GM12878 (cell line): ENCODE measurements around the gene CCL19. TPM values are rescaled to one million over a fixed set of nuclear protein-coding genes. Genes with fewer than 3 reads are reported as not detected.
"Not testable (repeated sequence)": the region's sequence is repeated elsewhere in the genome, so short reads cannot be mapped to it uniquely, and the experiment has no call there.

Experiments used
- ATAC-seq: fragments of 200-7000 bp; cut with Tn5 transposase; 3 replicates; pipeline ENCODE4 v1.9.1; 2020; ENCODE audit warnings: mild to moderate bottlenecking, moderate library complexity
- Bru-seq: library from RNA; stranded (reverse); fragments of 400-500 nt; gene quantifications from one replicate; lab custom pipeline; 2021; lab: Mats Ljungman, UMichigan
- BruChase-seq, 2 experiments: library from RNA; stranded (reverse); fragments of 400-500 nt; gene quantifications; one replicate each; lab custom pipeline; 2021; lab: Mats Ljungman, UMichigan
- BruUV-seq: library from RNA; stranded (reverse); fragments of 400-500 nt; replicated peaks from 2 replicates; lab custom pipeline; 2021; lab: Mats Ljungman, UMichigan
- CTCF ChIA-PET: fragments of 300-600 bp; sonication (Branson Sonifier 250); formaldehyde crosslinking; extraction: SDS; loops from one replicate; lab custom pipeline; 2021; ENCODE audit warnings: inconsistent platforms; lab: Yijun Ruan, JAX
- POLR2A ChIA-PET: fragments of 350-600 bp; formaldehyde crosslinking; extraction: SDS; loops from one replicate; lab custom pipeline; 2021; ENCODE audit warnings: inconsistent platforms; lab: Charles Lee
- RAD21 ChIA-PET: fragments of 300-600 bp; sonication (Branson Sonifier 250); formaldehyde crosslinking; loops from one replicate; lab custom pipeline; 2023; ENCODE audit warnings: antibody characterized with exemption; ENCODE audit not compliant: unreplicated experiment; lab: Charles Lee
- SMC1A ChIA-PET: fragments of 300-600 bp; sonication (Branson Sonifier 250); formaldehyde crosslinking; loops from one replicate; lab custom pipeline; 2023; ENCODE audit not compliant: unreplicated experiment, uncharacterized antibody; lab: Charles Lee
- DNase-seq: peaks from one replicate; pipeline ENCODE4 v3.0.0-alpha.2; 2011; ENCODE audit warnings: low read depth, low spot score
- FAIRE-seq: peaks from 3 replicates; lab custom pipeline; 2011; peaks lifted over from hg19 to GRCh38; lab: Jason Lieb, UNC
- H2AFZ ChIP-seq: 2 replicates; pipeline ENCODE4 v1.6.0; 2011; ENCODE audit warnings: low read depth, low read length, control low read depth; ENCODE audit not compliant: control insufficient read depth
- H3K27ac ChIP-seq: 2 replicates; pipeline ENCODE4 v1.5.1; 2011; ENCODE audit warnings: control low read depth; ENCODE audit not compliant: control insufficient read depth, insufficient read depth
- H3K27me3 ChIP-seq, 2 experiments: replicated peaks in 1 of 2; 2 replicates each; pipeline versions ENCODE4 v1.6.0 to v1.6.1; 2011; ENCODE audit warnings: low read length in 1 of 2; ENCODE audit not compliant: control insufficient read depth in 2 of 2, insufficient read depth in 2 of 2
- H3K36me3 ChIP-seq, 2 experiments: 2 replicates each; pipeline ENCODE4 v1.5.1; 2011; ENCODE audit warnings: low read length in 1 of 2; ENCODE audit not compliant: control insufficient read depth in 2 of 2, insufficient read depth in 2 of 2
- H3K4me1 ChIP-seq: 2 replicates; pipeline ENCODE4 v1.6.1; 2011; ENCODE audit warnings: mild to moderate bottlenecking, low read length, moderate library complexity, mixed read lengths; ENCODE audit not compliant: control insufficient read depth, insufficient read depth
- H3K4me2 ChIP-seq: 2 replicates; pipeline ENCODE4 v1.6.0; 2011; ENCODE audit warnings: control low read depth; ENCODE audit not compliant: control insufficient read depth, insufficient read depth
- H3K4me3 ChIP-seq: fragments of 200-600 bp; sonication (generic); 2 replicates; pipeline ENCODE4 v1.5.1; 2016
- H3K79me2 ChIP-seq: 2 replicates; pipeline ENCODE4 v1.6.0; 2011; ENCODE audit warnings: low read length; ENCODE audit not compliant: control insufficient read depth, insufficient read depth
- H3K9ac ChIP-seq: 2 replicates; pipeline ENCODE4 v1.8.0; 2011; ENCODE audit warnings: low read length, control low read depth, mixed read lengths; ENCODE audit not compliant: control insufficient read depth, insufficient read depth
- H3K9me3 ChIP-seq: replicated peaks from 3 replicates; pipeline ENCODE4 v1.5.1; 2011; ENCODE audit warnings: mild to moderate bottlenecking, low read length; ENCODE audit not compliant: control insufficient read depth, insufficient read depth
- H4K20me1 ChIP-seq: 2 replicates; pipeline ENCODE4 v1.6.0; 2011; ENCODE audit not compliant: control insufficient read depth, insufficient read depth
- ATF7 ChIP-seq: fragments of 450-650 bp; IDR thresholded peaks from 2 replicates; pipeline ENCODE4 v1.6.1; 2016; ENCODE audit warnings: low read depth, mild to moderate bottlenecking
- BCL11A ChIP-seq: IDR thresholded peaks from 2 replicates; pipeline ENCODE4 v1.6.1; 2011; ENCODE audit warnings: low read depth, low read length
- CHD4 ChIP-seq: fragments of 200-600 bp; sonication (generic); IDR thresholded peaks from 2 replicates; pipeline ENCODE4 v1.6.1; 2016; ENCODE audit warnings: mild to moderate bottlenecking
- ETV6 ChIP-seq, 2 experiments: fragments of 450-650 bp in 1 of 2; IDR thresholded peaks in 1 of 2; conservative IDR thresholded peaks in 1 of 2; 2 replicates each; pipeline ENCODE4 v1.6.1; 2014; ENCODE audit warnings: antibody characterized with exemption in 1 of 2, borderline replicate concordance in 1 of 2, low read depth in 1 of 2, mild to moderate bottlenecking in 1 of 2, moderate library complexity in 1 of 2
- JUND ChIP-seq: IDR thresholded peaks from 2 replicates; pipeline ENCODE4 v1.6.1; 2012; ENCODE audit warnings: low read depth, mild to moderate bottlenecking, low read length, improper control_type of control experiment, moderate library complexity
- MYB ChIP-seq: fragments of 150-350 bp; IDR thresholded peaks from 2 replicates; pipeline ENCODE4 v1.6.1; 2014; ENCODE audit warnings: mild to moderate bottlenecking, low read depth, low read length, borderline replicate concordance
- POU2F2 ChIP-seq: IDR thresholded peaks from 3 replicates; pipeline ENCODE4 v1.6.1; 2011; ENCODE audit warnings: low read depth, mild to moderate bottlenecking, low read length, borderline replicate concordance
- RUNX3 ChIP-seq: IDR thresholded peaks from 2 replicates; pipeline ENCODE4 v1.6.1; 2012; ENCODE audit warnings: low read length, inconsistent platforms
- SMAD5 ChIP-seq: IDR thresholded peaks from 2 replicates; pipeline ENCODE4 v1.6.1; 2016; ENCODE audit warnings: antibody characterized with exemption, low read depth
- SMARCA5 ChIP-seq: fragments of 450-650 bp; IDR thresholded peaks from 2 replicates; pipeline ENCODE4 v1.6.1; 2017; ENCODE audit warnings: mild to moderate bottlenecking
- STAT3 ChIP-seq: IDR thresholded peaks from 2 replicates; pipeline ENCODE4 v1.6.1; 2011; ENCODE audit warnings: low read depth, low read length, improper control_type of control experiment
- SUZ12 ChIP-seq: fragments of 200-600 bp; sonication (generic); IDR thresholded peaks from one replicate; pipeline ENCODE4 v1.6.1; 2018; ENCODE audit warnings: antibody characterized with exemption, mild to moderate bottlenecking; ENCODE audit not compliant: unreplicated experiment
- TCF3 ChIP-seq: IDR thresholded peaks from 2 replicates; pipeline ENCODE4 v1.6.1; 2012; ENCODE audit warnings: low read depth, mild to moderate bottlenecking, low read length, borderline replicate concordance; ENCODE audit not compliant: insufficient read depth
- WRNIP1 ChIP-seq: IDR thresholded peaks from 2 replicates; pipeline ENCODE4 v1.6.1; 2011; ENCODE audit warnings: low read depth, low read length, improper control_type of control experiment, borderline replicate concordance
- ZNF622 ChIP-seq: fragments of 450-650 bp; IDR thresholded peaks from 2 replicates; pipeline ENCODE4 v1.6.1; 2017; ENCODE audit warnings: mild to moderate bottlenecking, inconsistent platforms
- WGBS: methylation state at CpG from one replicate; pipeline ENCODE4 v1.1.6; 2016; ENCODE audit warnings: low lambda C conversion rate; ENCODE audit not compliant: insufficient replicate concordance, insufficient coverage; ENCODE audit errors: missing lambda C conversion rate; 5-methylcytosine and 5-hydroxymethylcytosine counted together
- in situ Hi-C: fragments of 300-500 bp; cut with MboI; formaldehyde crosslinking; loops from 9 replicates; pipeline ENCODE4 v1.14.3; 2018; ENCODE audit warnings: mixed read lengths
- intact Hi-C: fragments of 100-400 bp; cut with micrococcal nuclease; formaldehyde crosslinking; loops from one replicate; pipeline ENCODE4 v1.14.2; 2022; ENCODE audit not compliant: unreplicated experiment
- long read RNA-seq, 2 experiments: library from polyadenylated mRNA; unstranded; transcript quantifications; one replicate each; pipeline ENCODE4 v2.0.0, GENCODE V29; 2019 to 2020
- polyA minus RNA-seq, 3 experiments: library from RNA; depleted of rRNA, polyadenylated mRNA; stranded (reverse); fragments of >200 nt; gene quantifications; 2 replicates each; pipeline ENCODE4 v1.2.3, GENCODE V29; 2011
- polyA plus RNA-seq, 11 experiments: library from polyadenylated mRNA; depleted of rRNA in 4 of 11; unstranded in 6 of 11; stranded (reverse) in 5 of 11; fragments of >200 nt; fragmentation: Nextera tagmentation in 4 of 11; fragmentation: Illumina TruSeq in 1 of 11; extraction: Ambion mirVana in 4 of 11; extraction: Trizol in 1 of 11; gene quantifications; 1 replicate in 1 of 11; 2 replicates in 10 of 11; pipeline versions ENCODE4 v1.2.1 to v1.2.3, GENCODE V29; 2011 to 2016; ENCODE audit warnings: inconsistent platforms in 2 of 11, missing spikeins in 2 of 11, low read depth in 1 of 11
- total RNA-seq, 4 experiments: library from RNA; depleted of rRNA in 3 of 4; stranded (reverse); fragments of >200 nt in 3 of 4; fragmentation: Illumina TruSeq in 1 of 4; extraction: Trizol in 1 of 4; gene quantifications; 2 replicates each; pipeline versions ENCODE4 v1.2.1 to v1.2.3, GENCODE V29; 2013 to 2021

Gene CCL19
- total RNA-seq (2013; cell fraction: nucleolus; rRNA removed) = not detected in 2 replicates
- total RNA-seq (2014; rRNA removed) (0.38 TPM in 1 of 2 replicates, not detected in the other), total RNA-seq (2014; rRNA removed; fragmentation: Illumina TruSeq; extraction: Trizol) (not detected in 2 replicates), total RNA-seq (2021) (not detected in 2 replicates), polyA plus RNA-seq (2011; rRNA removed) (0.23 and 0.69 TPM in 2 replicates), polyA plus RNA-seq (2014; fragmentation: Illumina TruSeq; extraction: Trizol) (not detected in 2 replicates), polyA plus RNA-seq (2014; fragmentation: Nextera tagmentation; extraction: Ambion mirVana) (under 1 TPM in 1 of 2 experiments, not detected in 1; 0.42 TPM), polyA plus RNA-seq (2014; rRNA removed) (not detected in 2 replicates), polyA plus RNA-seq (2016; fragmentation: Nextera tagmentation; extraction: Ambion mirVana) (not detected), polyA minus RNA-seq (2011; rRNA and poly(A)+ RNA removed) (not detected in 2 replicates), Bru-seq, nascent RNA (percentile 25 among the genes with signal in this experiment), BruChase-seq, experiment 1, labeled RNA remaining after a 6-hour chase (not detected), BruChase-seq, experiment 2, labeled RNA remaining after a 2-hour chase (percentile 21 among the genes with signal in this experiment)
- polyA plus RNA-seq (2011; ENCODE audit: low read depth) = 1.6 TPM
- 0.97 and 1.0 TPM in 2 replicates for polyA plus RNA-seq (2011; cell fraction: cytosol; rRNA removed)
- 0.39 TPM in 1 of 2 replicates, not detected in the other for polyA plus RNA-seq (2011; cell fraction: nucleus; rRNA removed)
- polyA plus RNA-seq (2012) = 3.2 and 3.3 TPM in 2 replicates
- polyA minus RNA-seq (2011; cell fraction: cytosol; rRNA and poly(A)+ RNA removed) = not detected in 2 replicates
- polyA minus RNA-seq (2011; cell fraction: nucleus; rRNA and poly(A)+ RNA removed) = not detected in 2 replicates
- long read RNA-seq, experiment 1 = 0 reads
- long read RNA-seq, experiment 2 = 0 reads

DNA sequence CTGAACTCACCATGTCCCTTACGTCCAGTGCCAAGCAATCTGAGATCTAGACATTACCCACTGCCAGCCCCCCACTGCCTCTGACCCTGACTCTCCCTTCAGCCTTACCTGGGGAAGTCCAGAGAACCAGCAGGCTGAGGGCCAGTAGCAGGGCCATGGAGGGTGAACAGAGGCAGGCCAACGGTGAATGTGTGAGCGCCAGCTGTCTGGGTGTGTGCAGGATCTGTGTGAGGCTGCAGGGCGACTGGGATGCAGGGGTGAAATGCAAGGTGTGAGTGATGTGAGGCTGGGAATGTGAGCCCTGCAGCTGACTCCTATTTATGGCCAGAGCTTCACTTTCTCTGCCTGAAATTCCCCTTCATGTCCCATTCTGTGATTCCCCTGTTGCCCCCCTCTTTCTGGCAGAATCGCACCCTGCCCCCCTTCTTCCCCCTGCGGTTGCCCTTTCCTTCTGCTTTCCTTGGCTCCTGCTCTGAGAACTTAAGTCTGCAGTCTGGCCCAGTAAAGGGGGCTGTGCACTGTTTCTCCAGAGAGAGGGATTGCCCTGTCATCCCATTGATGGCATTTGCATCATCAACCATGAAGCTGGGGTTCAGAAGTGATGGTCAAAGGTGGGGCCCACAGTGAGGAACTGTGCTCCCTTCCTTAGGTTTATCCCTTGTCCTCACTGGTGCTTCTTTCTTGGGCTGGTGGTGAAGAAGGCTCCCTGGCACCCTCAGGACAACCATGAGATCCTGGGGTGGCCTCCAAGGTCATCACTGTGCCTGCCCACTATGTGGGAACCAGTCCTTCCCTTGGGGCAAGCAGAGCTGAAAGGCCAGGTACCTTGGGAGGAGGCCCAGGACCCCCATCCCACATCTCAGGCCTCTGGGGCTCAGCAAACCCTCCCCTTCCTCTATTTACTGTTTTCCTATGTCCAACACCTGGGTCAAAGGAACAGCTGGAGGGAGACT lies at the start of gene CCL19:
CCL19 (minus strand) TSS at position 294 of the 953 bp plus-strand sequence; CDS start at position 157, 137 bp downstream.
- ChIA-PET POLR2A (no interaction called here), SMC1A (no interaction called here), RAD21 (no interaction called here), CTCF (interaction anchor here (1.0 to 1.6 kb wide), 2 partner anchors 9 to 11 kb away, joined by 3 to 7 read pairs; no protein-coding TSS in a partner anchor)
- no peak within 1 kb of the TSS for H2AFZ ChIP-seq
- intact Hi-C loops (no loop called here), in situ Hi-C loops (no loop called here)
- H3K9ac ChIP-seq = no peak within 1 kb of the TSS
- H3K79me2 ChIP-seq = no peaks in the 10 kb centered on the region
- no peak within 1 kb of the TSS for H3K4me3 ChIP-seq
- no TSS peak for BruUV-seq
- WGBS = 16% methylated on average over 6 of the region's 6 CpGs
- H3K9me3 ChIP-seq = no peaks in the 10 kb centered on the region
- no peaks in the 10 kb centered on the region for H4K20me1 ChIP-seq
- no peak within 1 kb of the TSS for H3K27ac ChIP-seq
- FAIRE-seq = no peak
- peaks cover 16% of the 10 kb centered on the region for H3K4me1 ChIP-seq
- no peak for ATAC-seq
- no peaks in the 10 kb centered on the region; a peak in 2 of 4 replicates for H3K27me3 ChIP-seq
- DNase-seq = no peak
- TF ChIP-seq RUNX3 (no peak), ZNF622 (no peak), CHD4 (no peak), ETV6 (conservative IDR thresholded peaks at IDR 0.05 in 1 of 2, IDR thresholded peaks at IDR 0.05 in 1 of 2; ENCODE audit: borderline replicate concordance in 1 of 2, low read depth in 1 of 2) (no peak), STAT3 (no peak), ATF7 (no peak), SUZ12 (no peak), SMAD5 (no peak), POU2F2 (no peak), SMARCA5 (no peak), BCL11A (no peak), JUND (no peak), TCF3 (no peak), WRNIP1 (no peak), MYB (no peak)
- H3K36me3 ChIP-seq = no peaks in the 10 kb centered on the region
- peak within 1 kb of the TSS; percentile 31; the same call in 1 of the 2 replicates for H3K4me2 ChIP-seq

DNA sequence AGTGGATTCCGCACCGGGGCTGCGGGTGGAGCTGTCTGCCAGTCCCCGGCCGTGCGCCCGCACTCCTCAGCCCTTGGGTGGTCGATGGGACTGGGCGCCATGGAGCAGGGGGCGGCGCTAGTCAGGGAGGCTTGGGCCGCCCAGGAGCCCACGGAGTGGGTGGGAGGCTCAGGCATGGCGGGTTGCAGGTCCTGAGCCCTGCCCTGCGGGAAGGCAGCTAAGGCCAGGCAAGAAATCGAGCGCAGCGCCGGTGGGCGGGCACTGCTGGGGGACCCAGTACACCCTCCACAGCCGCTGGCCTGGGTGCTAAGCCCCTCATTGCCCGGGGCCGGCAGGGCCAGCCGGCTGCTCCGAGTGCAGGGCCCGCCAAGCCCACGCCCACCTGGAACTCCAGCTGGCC lies 49.1 kb upstream of the CCL19 start:
- H3K4me1 ChIP-seq, H3K9me3 ChIP-seq, H3K4me2 ChIP-seq, H3K36me3 ChIP-seq, H3K9ac ChIP-seq, H2AFZ ChIP-seq, FAIRE-seq, SMC1A ChIA-PET, in situ Hi-C loops, CTCF ChIA-PET, BruUV-seq, H3K27me3 ChIP-seq, ATAC-seq, intact Hi-C loops, H3K4me3 ChIP-seq, DNase-seq, POLR2A ChIA-PET, H3K79me2 ChIP-seq, H4K20me1 ChIP-seq, H3K27ac ChIP-seq: not testable (repeated sequence)
- RAD21 ChIA-PET = interaction anchor here (0.6 kb wide), 1 partner anchor 250 kb away, joined by 3 read pairs; no protein-coding TSS in a partner anchor
- whole genome bisulfite sequencing = 87% methylated on average over 27 of the region's 27 CpGs
